ENCODE results near the gene PARD3.

The PARD3 gene

GRCh38 chr10:34479520-34480179, 335.4 kb downstream of the PARD3 start:
- in situ Hi-C loops (cut with HindIII; ENCODE audit: low sequenced_read_pairs), result no loop called here

- in situ Hi-C loops (cut with HindIII; ENCODE audit: low sequenced_read_pairs), result no loop called here
Observed at GRCh38 chr10:34477249-34477648, 337.8 kb downstream of the PARD3 start.

- in situ Hi-C loops (cut with HindIII; ENCODE audit: low sequenced_read_pairs), result no loop called here
Observed at GRCh38 chr10:34476608-34477007, 338.5 kb downstream of the PARD3 start.

- in situ Hi-C loops (cut with HindIII; ENCODE audit: low sequenced_read_pairs), result no loop called here
Observed at GRCh38 chr10:34475786-34476185, 339.3 kb downstream of the PARD3 start.

GRCh38 chr10:34475274-34475646, 339.8 kb downstream of the PARD3 start:
- in situ Hi-C loops (cut with HindIII; ENCODE audit: low sequenced_read_pairs), result no loop called here

- in situ Hi-C loops (cut with HindIII; ENCODE audit: low sequenced_read_pairs), result no loop called here
Observed at GRCh38 chr10:34474555-34475273, 340.4 kb downstream of the PARD3 start.

- in situ Hi-C loops (cut with HindIII; ENCODE audit: low sequenced_read_pairs), result no loop called here
Observed at GRCh38 chr10:34474009-34474376, 341.1 kb downstream of the PARD3 start.

- in situ Hi-C loops (cut with HindIII; ENCODE audit: low sequenced_read_pairs), result no loop called here
Observed at GRCh38 chr10:34473174-34474008, 341.7 kb downstream of the PARD3 start.

- in situ Hi-C loops (cut with HindIII; ENCODE audit: low sequenced_read_pairs), result no loop called here
Observed at GRCh38 chr10:34470307-34470706, 344.8 kb downstream of the PARD3 start.

GRCh38 chr10:34469446-34469845, 345.6 kb downstream of the PARD3 start:
- in situ Hi-C loops (cut with HindIII; ENCODE audit: low sequenced_read_pairs), result no loop called here

- in situ Hi-C loops (cut with HindIII; ENCODE audit: low sequenced_read_pairs), result no loop called here
Observed at GRCh38 chr10:34467902-34468301, 347.2 kb downstream of the PARD3 start.

GRCh38 chr10:34467364-34467763, 347.7 kb downstream of the PARD3 start:
- in situ Hi-C loops (cut with HindIII; ENCODE audit: low sequenced_read_pairs), result no loop called here

- in situ Hi-C loops (cut with HindIII; ENCODE audit: low sequenced_read_pairs), result no loop called here
Observed at GRCh38 chr10:34465678-34466077, 349.4 kb downstream of the PARD3 start.

- in situ Hi-C loops (cut with HindIII; ENCODE audit: low sequenced_read_pairs), result no loop called here
Observed at GRCh38 chr10:34464591-34464990, 350.5 kb downstream of the PARD3 start.

GRCh38 chr10:34464000-34464399, 351.1 kb downstream of the PARD3 start:
- in situ Hi-C loops (cut with HindIII; ENCODE audit: low sequenced_read_pairs), result no loop called here

GRCh38 chr10:34462993-34463392, 352.1 kb downstream of the PARD3 start:
- in situ Hi-C loops (cut with HindIII; ENCODE audit: low sequenced_read_pairs), result no loop called here

GRCh38 chr10:34462056-34462455, 353.0 kb downstream of the PARD3 start:
- in situ Hi-C loops (cut with HindIII; ENCODE audit: low sequenced_read_pairs), result no loop called here

- in situ Hi-C loops (cut with HindIII; ENCODE audit: low sequenced_read_pairs), result no loop called here
Observed at GRCh38 chr10:34454590-34455261, 360.4 kb downstream of the PARD3 start.

- in situ Hi-C loops (cut with HindIII; ENCODE audit: low sequenced_read_pairs), result no loop called here
Observed at GRCh38 chr10:34449836-34450235, 365.3 kb downstream of the PARD3 start.

- in situ Hi-C loops (cut with HindIII; ENCODE audit: low sequenced_read_pairs), result no loop called here
Observed at GRCh38 chr10:34446049-34446448, 369.0 kb downstream of the PARD3 start.

Data from endothelial cell of hepatic sinusoid (primary cell).